Measurements from ENCODE around the gene SSTR3.

GRCh38 chr22:37230673-37231405 lies 18.6 kb upstream of the SSTR3 start:
- no peak for TF ChIP-seq CTCF (IDR thresholded peaks at IDR 0.05 in 2 of 3, conservative IDR thresholded peaks at IDR 0.05 in 1 of 3; ENCODE audit: insufficient read depth in 2 of 3, low read depth in 1 of 3, low read length in 3 of 3)
- TF ChIP-seq POLR2A (conservative IDR thresholded peaks at IDR 0.05) = no peak
- no peak for TF ChIP-seq ARNT (IDR thresholded peaks at IDR 0.05)
- TF ChIP-seq EP300 (IDR thresholded peaks at IDR 0.05; ENCODE audit: low read length) = no peak
- TF ChIP-seq TCF7L2 (IDR thresholded peaks at IDR 0.05; ENCODE audit: low read depth, low read length) = no peak
- TF ChIP-seq ZBTB34 (CRISPR knock-in tag; IDR thresholded peaks at IDR 0.05) = no peak
- no peak for TF ChIP-seq TRIM24 (IDR thresholded peaks at IDR 0.05)
- no peak for TF ChIP-seq TAF1 (IDR thresholded peaks at IDR 0.05; ENCODE audit: control insufficient read depth, extremely low read depth, insufficient read depth, low read length, severe bottlenecking)
- TF ChIP-seq ZBTB49 (CRISPR knock-in tag; IDR thresholded peaks at IDR 0.05; ENCODE audit: borderline replicate concordance) = no peak
- no peak for TF ChIP-seq ZNF57 (CRISPR knock-in tag; IDR thresholded peaks at IDR 0.05)
- no peak for TF ChIP-seq NFYB (IDR thresholded peaks at IDR 0.05; ENCODE audit: extremely low read depth, insufficient read length)

Data from K562 (cell line).